Gastrocnemius medialis (tissue), 4 donors: ENCODE results near the gene DCUN1D4. TPM values are rescaled to one million over a fixed set of nuclear protein-coding genes. Genes with fewer than 3 reads are reported as not detected.

Experiments
- ATAC-seq, 2 donors: fragments of 150-250 bp; one replicate each; pipeline ENCODE4 v1.9.1; 2016
- DNase-seq, 2 donors: peaks; one replicate each; pipeline ENCODE4 v3.0.0-alpha.2; 2019
- H3K27ac ChIP-seq, 4 donors: fragments of 200-600 bp; sonication (generic); 1 replicate in 1 of 4; 2 replicates in 3 of 4; pipeline ENCODE4 v1.5.1; 2016 to 2018; ENCODE audit warnings: mild to moderate bottlenecking in 2 of 4, moderate library complexity in 1 of 4
- H3K27me3 ChIP-seq, 3 donors: fragments of 200-600 bp; sonication (generic) in 2 of 3; 1 replicate in 1 of 3; 2 replicates in 2 of 3; pipeline versions ENCODE4 v1.5.1 to v1.6.0; 2016 to 2019; ENCODE audit warnings: mild to moderate bottlenecking in 1 of 3, moderate library complexity in 1 of 3
- H3K36me3 ChIP-seq, 2 donors: fragments of 200-600 bp; sonication (generic) in 1 of 2; one replicate each; pipeline ENCODE4 v1.5.1; 2017 to 2018
- H3K4me1 ChIP-seq, 2 donors: fragments of 200-600 bp; sonication (generic) in 1 of 2; one replicate each; pipeline ENCODE4 v1.5.1; 2016 to 2017; ENCODE audit warnings: mild to moderate bottlenecking in 2 of 2
- H3K4me3 ChIP-seq, 4 donors: fragments of 200-600 bp; sonication (generic) in 3 of 4; 1 replicate in 1 of 4; 2 replicates in 3 of 4; pipeline ENCODE4 v1.5.1; 2016 to 2019; ENCODE audit warnings: mild to moderate bottlenecking in 2 of 4
- H3K9me3 ChIP-seq, 3 donors: fragments of 200-600 bp; sonication (generic) in 2 of 3; 1 replicate in 1 of 3; 2 replicates in 2 of 3; pipeline ENCODE4 v1.5.1; 2016 to 2019
- POLR2A ChIP-seq, 2 donors: fragments of 450-650 bp; IDR thresholded peaks; one replicate each; pipeline ENCODE4 v1.6.1; 2017; ENCODE audit warnings: antibody characterized with exemption in 2 of 2, mild to moderate bottlenecking in 2 of 2, moderate library complexity in 2 of 2
- in situ Hi-C, 4 donors: fragments of 200-750 bp; cut with MboI; loops; one replicate each; pipeline versions ENCODE4 v1.15.0 to v1.8.0; 2017; ENCODE audit warnings: low sequenced_read_pairs in 4 of 4
- intact Hi-C: fragments of 100-400 bp; cut with DNase I; formaldehyde crosslinking; loops from one replicate; pipeline ENCODE4 v1.15.1; 2023; ENCODE audit warnings: low total_unique reads
- total RNA-seq, 4 donors: library from RNA; depleted of rRNA; stranded (reverse); fragments of >200 nt; gene quantifications; one replicate each; pipeline versions ENCODE4 v1.1.0 to v1.2.3, GENCODE V29; 2016
- TF ChIP-seq, protein P1 (sequence below), 5 experiments: fragments of 450-650 bp in 3 of 5; fragments of 200-600 bp in 2 of 5; sonication (generic) in 2 of 5; IDR thresholded peaks in 4 of 5; conservative IDR thresholded peaks in 1 of 5; 1 replicate in 4 of 5; 2 replicates in 1 of 5; pipeline ENCODE4 v1.5.1; 2016 to 2019; ENCODE audit warnings: antibody characterized with exemption in 5 of 5, mild to moderate bottlenecking in 3 of 5, moderate library complexity in 3 of 5

The DCUN1D4 gene
- total RNA-seq, 4 donors from 2014 or later: 13.6 to 23.7 (median 18.4) TPM

DNA sequence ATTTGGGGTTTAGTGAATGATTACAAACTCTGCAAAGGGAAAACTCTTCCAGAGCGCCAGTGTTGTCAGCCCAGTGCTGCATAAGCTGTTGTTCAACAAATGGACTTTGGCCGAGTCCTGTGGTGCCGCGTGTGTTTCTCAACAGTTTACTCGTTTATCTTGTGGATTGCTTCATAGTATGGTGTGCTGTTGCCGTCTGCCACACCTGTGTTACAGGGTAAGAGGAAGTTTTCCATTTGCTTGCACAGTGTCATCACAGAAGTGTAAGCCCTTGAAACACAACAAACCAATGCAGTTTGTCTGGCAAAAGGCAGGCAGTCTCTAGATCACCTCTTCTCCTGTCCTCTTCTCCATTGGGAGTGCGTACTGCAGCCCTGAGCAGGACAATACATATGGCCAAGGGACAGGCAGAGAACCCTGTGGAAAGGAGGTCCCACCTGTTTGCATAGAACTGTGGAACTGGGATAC is 66.3 kb downstream of the DCUN1D4 start:
- Histone ChIP-seq H3K27ac (no peak overlapping the region), H3K9me3 (no peaks in the 10 kb centered on the region), H3K36me3 (peaks cover 0 to 72% of the 10 kb centered on the region in 2 donors), H3K27me3 (no peaks in the 10 kb centered on the region), H3K4me3 (no peak overlapping the region), H3K4me1 (no peaks in the 10 kb centered on the region)
- intact Hi-C loops (no loop called here), in situ Hi-C loops (loop anchor here in 1 of 4 donors (25.0 kb wide), 1 partner anchor 103 kb away; the partner anchor contains the start of gene LRRC66)
- ATAC-seq (no peak), DNase-seq (no peak)
- TF ChIP-seq, protein P1, sequence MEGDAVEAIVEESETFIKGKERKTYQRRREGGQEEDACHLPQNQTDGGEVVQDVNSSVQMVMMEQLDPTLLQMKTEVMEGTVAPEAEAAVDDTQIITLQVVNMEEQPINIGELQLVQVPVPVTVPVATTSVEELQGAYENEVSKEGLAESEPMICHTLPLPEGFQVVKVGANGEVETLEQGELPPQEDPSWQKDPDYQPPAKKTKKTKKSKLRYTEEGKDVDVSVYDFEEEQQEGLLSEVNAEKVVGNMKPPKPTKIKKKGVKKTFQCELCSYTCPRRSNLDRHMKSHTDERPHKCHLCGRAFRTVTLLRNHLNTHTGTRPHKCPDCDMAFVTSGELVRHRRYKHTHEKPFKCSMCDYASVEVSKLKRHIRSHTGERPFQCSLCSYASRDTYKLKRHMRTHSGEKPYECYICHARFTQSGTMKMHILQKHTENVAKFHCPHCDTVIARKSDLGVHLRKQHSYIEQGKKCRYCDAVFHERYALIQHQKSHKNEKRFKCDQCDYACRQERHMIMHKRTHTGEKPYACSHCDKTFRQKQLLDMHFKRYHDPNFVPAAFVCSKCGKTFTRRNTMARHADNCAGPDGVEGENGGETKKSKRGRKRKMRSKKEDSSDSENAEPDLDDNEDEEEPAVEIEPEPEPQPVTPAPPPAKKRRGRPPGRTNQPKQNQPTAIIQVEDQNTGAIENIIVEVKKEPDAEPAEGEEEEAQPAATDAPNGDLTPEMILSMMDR (IDR thresholded peaks at IDR 0.05 in 4 of 5, conservative IDR thresholded peaks at IDR 0.05 in 1 of 5): no peak
- no peak for TF ChIP-seq POLR2A (IDR thresholded peaks at IDR 0.05)

DNA sequence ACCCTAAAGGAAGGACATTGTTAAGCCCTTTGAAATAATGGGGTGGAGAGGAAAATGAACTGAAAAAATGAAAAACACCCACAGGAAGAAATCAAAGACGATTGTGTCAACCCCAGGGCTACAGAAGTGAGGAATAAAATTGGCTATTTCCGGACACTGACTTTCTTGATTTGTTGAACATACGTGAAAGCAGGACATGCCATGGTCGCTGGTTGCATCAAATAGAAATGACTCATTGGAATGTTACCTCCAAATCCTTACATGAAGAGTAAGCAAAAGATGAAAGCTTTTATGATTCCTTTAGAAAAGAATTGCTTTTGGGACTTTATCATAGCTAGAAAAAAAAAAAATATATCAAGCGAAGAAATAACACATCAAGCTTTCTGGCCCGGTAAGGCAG is 75.3 kb downstream of the DCUN1D4 start:
- intact Hi-C loops (no loop called here), in situ Hi-C loops (loop anchor here in 1 of 4 donors (25.0 kb wide), 1 partner anchor 94 kb away; the partner anchor contains the start of gene LRRC66)
- no peak for DNase-seq
- Histone ChIP-seq H3K27me3 (no peaks in the 10 kb centered on the region), H3K4me3 (no peak overlapping the region), H3K9me3 (no peaks in the 10 kb centered on the region), H3K4me1 (peaks cover 0 to 4% of the 10 kb centered on the region in 2 donors), H3K27ac (no peak overlapping the region), H3K36me3 (peaks cover 0 to 31% of the 10 kb centered on the region in 2 donors)
- TF ChIP-seq POLR2A (IDR thresholded peaks at IDR 0.05): no peak
- TF ChIP-seq, protein P1 (IDR thresholded peaks at IDR 0.05 in 4 of 5, conservative IDR thresholded peaks at IDR 0.05 in 1 of 5): no peak
- ATAC-seq: no peak

DNA sequence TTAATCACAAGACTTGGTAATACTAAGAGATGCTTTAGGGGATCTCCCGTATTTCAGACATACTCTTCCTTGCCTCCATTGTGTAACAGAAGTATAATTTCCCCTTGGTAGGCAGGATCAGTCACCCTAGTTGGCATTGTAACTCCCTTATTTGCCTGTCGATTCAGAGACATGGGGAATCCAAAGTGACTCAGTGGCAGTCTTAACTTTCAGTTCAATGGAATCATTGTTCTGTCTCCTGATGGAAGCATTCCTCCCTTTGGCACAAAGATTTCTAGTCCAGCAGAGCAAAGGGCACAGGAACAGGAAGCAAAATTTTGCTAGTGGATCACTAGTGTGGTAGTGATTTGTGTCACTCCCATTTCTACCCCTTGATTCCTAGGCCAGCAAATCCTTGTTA is 80.4 kb downstream of the DCUN1D4 start:
- Histone ChIP-seq H3K9me3 (no peaks in the 10 kb centered on the region), H3K4me3 (no peak overlapping the region), H3K27me3 (no peaks in the 10 kb centered on the region), H3K4me1 (no peaks in the 10 kb centered on the region), H3K36me3 (no peaks in the 10 kb centered on the region), H3K27ac (no peak overlapping the region)
- DNase-seq (no peak), ATAC-seq (no peak)
- intact Hi-C loops (no loop called here), in situ Hi-C loops (loop anchor here in 1 of 4 donors (25.0 kb wide), 1 partner anchor 89 kb away; the partner anchor contains the start of gene LRRC66)
- TF ChIP-seq POLR2A (IDR thresholded peaks at IDR 0.05): no peak
- TF ChIP-seq, protein P1 (IDR thresholded peaks at IDR 0.05 in 4 of 5, conservative IDR thresholded peaks at IDR 0.05 in 1 of 5): no peak

DNA sequence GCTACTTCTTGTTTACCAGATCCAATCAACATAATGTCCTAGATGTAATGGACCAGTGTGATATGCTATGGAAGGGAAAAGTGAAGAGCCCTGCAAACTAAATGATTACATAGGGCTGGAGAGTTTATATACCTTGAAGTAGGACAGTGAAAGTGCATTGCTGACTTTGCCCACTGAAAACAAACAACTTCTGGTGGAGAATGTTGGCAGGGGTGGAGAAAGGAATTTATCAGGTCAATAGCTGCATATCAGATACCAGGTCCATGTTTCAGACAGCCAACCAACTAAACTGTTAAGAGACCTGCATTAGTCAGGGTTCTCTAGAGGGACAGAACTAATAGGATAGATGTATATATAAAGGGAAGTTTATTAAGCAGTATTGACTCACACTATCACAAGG is 82.4 kb downstream of the DCUN1D4 start:
- no peak for TF ChIP-seq POLR2A (IDR thresholded peaks at IDR 0.05)
- TF ChIP-seq, protein P1 (IDR thresholded peaks at IDR 0.05 in 4 of 5, conservative IDR thresholded peaks at IDR 0.05 in 1 of 5): no peak
- H3K4me1 ChIP-seq: no peaks in the 10 kb centered on the region
- intact Hi-C loops: no loop called here
- no peaks in the 10 kb centered on the region for H3K9me3 ChIP-seq
- no peak overlapping the region for H3K4me3 ChIP-seq
- H3K27me3 ChIP-seq: no peaks in the 10 kb centered on the region
- DNase-seq (no peak), ATAC-seq (no peak)
- in situ Hi-C loops: no loop called here
- no peaks in the 10 kb centered on the region for H3K36me3 ChIP-seq
- H3K27ac ChIP-seq: no peak overlapping the region

DNA sequence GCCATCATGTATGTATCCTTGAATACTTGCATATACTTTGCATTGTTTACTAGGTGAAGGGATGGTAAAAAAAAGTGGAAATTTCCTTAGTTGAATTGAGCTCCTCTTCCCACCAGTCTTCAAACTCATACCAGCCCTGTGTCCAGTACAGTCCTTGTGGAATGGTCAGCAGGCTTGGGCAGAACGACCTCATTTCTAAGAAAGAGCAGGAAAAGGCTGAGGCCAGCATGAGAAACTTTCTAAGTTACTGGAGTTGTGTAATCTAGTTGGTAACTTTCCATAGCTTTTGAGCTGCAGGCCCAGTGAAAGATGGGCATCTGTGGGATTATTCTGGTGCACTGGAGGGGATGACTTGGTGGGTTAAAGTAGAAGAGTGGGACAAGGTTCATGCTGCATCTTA is 87.6 kb downstream of the DCUN1D4 start:
- no peaks in the 10 kb centered on the region for H3K27me3 ChIP-seq
- TF ChIP-seq, protein P1 (IDR thresholded peaks at IDR 0.05 in 4 of 5, conservative IDR thresholded peaks at IDR 0.05 in 1 of 5): no peak
- no peak for TF ChIP-seq POLR2A (IDR thresholded peaks at IDR 0.05)
- no peak overlapping the region for H3K4me3 ChIP-seq
- intact Hi-C loops (no loop called here), in situ Hi-C loops (no loop called here)
- H3K27ac ChIP-seq: no peak overlapping the region
- no peak for DNase-seq
- H3K4me1 ChIP-seq: no peaks in the 10 kb centered on the region
- no peak for ATAC-seq
- no peaks in the 10 kb centered on the region for H3K36me3 ChIP-seq
- H3K9me3 ChIP-seq: no peaks in the 10 kb centered on the region
